DOHH2 (cell line): ENCODE data around the gene DEFB118.

Experiments
- H3F3A ChIP-seq: fragments of 200-600 bp; sonication (generic), shearing (Covaris generic); 2 replicates; pipeline ENCODE4 v1.6.0; 2016; ENCODE audit warnings: antibody characterized with exemption, mild to moderate bottlenecking; ENCODE audit not compliant: control insufficient read depth, insufficient read depth
- H3K27ac ChIP-seq: fragments of 200-600 bp; sonication (generic); 2 replicates; pipeline ENCODE4 v1.5.1; 2014; ENCODE audit warnings: low read depth, mild to moderate bottlenecking, low read length, moderate library complexity
- H3K27me3 ChIP-seq: fragments of 200-600 bp; sonication (generic); 2 replicates; pipeline ENCODE4 v1.6.1; 2014; ENCODE audit warnings: mild to moderate bottlenecking, low read length, mixed read lengths; ENCODE audit not compliant: control insufficient read depth
- H3K36me3 ChIP-seq: fragments of 200-600 bp; sonication (generic); 2 replicates; pipeline ENCODE4 v1.6.1; 2014; ENCODE audit warnings: mild to moderate bottlenecking, low read length, moderate library complexity, mixed read lengths; ENCODE audit not compliant: control insufficient read depth
- H3K4me1 ChIP-seq: fragments of 200-600 bp; sonication (generic); 2 replicates; pipeline ENCODE4 v1.6.1; 2014; ENCODE audit warnings: mild to moderate bottlenecking, low read length, mixed read lengths; ENCODE audit not compliant: control insufficient read depth
- H3K4me2 ChIP-seq: fragments of 200-600 bp; sonication (generic); 2 replicates; pipeline ENCODE4 v1.6.0; 2014; ENCODE audit warnings: mild to moderate bottlenecking, low read length, moderate library complexity
- H3K4me3 ChIP-seq: fragments of 200-600 bp; sonication (generic); 2 replicates; pipeline ENCODE4 v1.5.1; 2014; ENCODE audit warnings: mild to moderate bottlenecking, low read length, mixed read lengths
- H3K79me2 ChIP-seq: fragments of 200-600 bp; sonication (generic); 2 replicates; pipeline ENCODE4 v1.6.1; 2014; ENCODE audit warnings: mild to moderate bottlenecking, low read length, mixed read lengths; ENCODE audit not compliant: control insufficient read depth
- H3K9me2 ChIP-seq: fragments of 200-600 bp; sonication (generic); replicated peaks from 2 replicates; pipeline ENCODE4 v1.6.1; 2014; ENCODE audit warnings: mild to moderate bottlenecking, low read length, mixed read lengths; ENCODE audit not compliant: control insufficient read depth
- H3K9me3 ChIP-seq: fragments of 200-600 bp; sonication (generic); 2 replicates; pipeline ENCODE4 v1.6.1; 2014; ENCODE audit warnings: antibody characterized with exemption, low read length, mixed read lengths; ENCODE audit not compliant: control insufficient read depth, insufficient read depth
- H4K20me1 ChIP-seq: fragments of 200-600 bp; sonication (generic); 2 replicates; pipeline ENCODE4 v1.6.0; 2014; ENCODE audit warnings: low read depth, mild to moderate bottlenecking, antibody characterized with exemption, low read length, moderate library complexity; ENCODE audit not compliant: control insufficient read depth, insufficient read depth
- CTCF ChIP-seq: fragments of 200-600 bp; sonication (generic); IDR thresholded peaks from one replicate; pipeline ENCODE4 v1.5.1; 2014; ENCODE audit warnings: antibody characterized with exemption, mild to moderate bottlenecking, low read depth, low read length; ENCODE audit not compliant: poor library complexity, severe bottlenecking
- EZH2phosphoT487 ChIP-seq: fragments of 200-600 bp; sonication (generic); IDR thresholded peaks from 2 replicates; pipeline ENCODE4 v1.6.1; 2017; ENCODE audit warnings: borderline replicate concordance, mild to moderate bottlenecking, antibody characterized with exemption, low read length, moderate library complexity, mixed read lengths

DEFB118 gene

GRCh38 chr20:31390490-31390889 lies 22.1 kb downstream of the DEFB118 start, which contains the start of gene DEFB119:
Gene DEFB119 (minus strand): TSS chr20:31390590. CDS start chr20:31390483, 107 bp downstream.
- Histone ChIP-seq H3K36me3 (no peaks in the 10 kb centered on the region), H3K4me3 (no peak within 1 kb of the TSS), H3K27ac (no peak within 1 kb of the TSS), H3K4me2 (no peak within 1 kb of the TSS), H4K20me1 (no peaks in the 10 kb centered on the region), H3K9me3 (no peaks in the 10 kb centered on the region), H3K79me2 (no peaks in the 10 kb centered on the region), H3K4me1 (no peaks in the 10 kb centered on the region), H3F3A (no peaks in the 10 kb centered on the region), H3K9me2 (no peaks in the 10 kb centered on the region), H3K27me3 (no peaks in the 10 kb centered on the region)
- TF ChIP-seq CTCF (no peak), EZH2phosphoT487 (no peak)

GRCh38 chr20:31392836-31393235 lies 24.4 kb downstream of the DEFB118 start:
- no peaks in the 10 kb centered on the region for H3K9me2 ChIP-seq
- H3K9me3 ChIP-seq = no peaks in the 10 kb centered on the region
- TF ChIP-seq EZH2phosphoT487 = no peak
- no peak for TF ChIP-seq CTCF
- H3K27me3 ChIP-seq = no peaks in the 10 kb centered on the region
- H3K79me2 ChIP-seq = no peaks in the 10 kb centered on the region
- H3K4me1 ChIP-seq = no peaks in the 10 kb centered on the region
- H3K4me3 ChIP-seq = no peak overlapping the region
- H4K20me1 ChIP-seq = no peaks in the 10 kb centered on the region
- H3K36me3 ChIP-seq = no peaks in the 10 kb centered on the region
- no peak overlapping the region for H3K4me2 ChIP-seq
- no peaks in the 10 kb centered on the region for H3F3A ChIP-seq
- no peak overlapping the region for H3K27ac ChIP-seq

GRCh38 chr20:31394900-31395299 lies 26.5 kb downstream of the DEFB118 start:
- TF ChIP-seq EZH2phosphoT487 = no peak
- no peak for TF ChIP-seq CTCF
- Histone ChIP-seq H3K79me2 (no peaks in the 10 kb centered on the region), H3K9me2 (no peaks in the 10 kb centered on the region), H3K27me3 (no peaks in the 10 kb centered on the region), H3F3A (no peaks in the 10 kb centered on the region), H3K4me2 (no peak overlapping the region), H3K27ac (no peak overlapping the region), H3K9me3 (no peaks in the 10 kb centered on the region), H4K20me1 (no peaks in the 10 kb centered on the region), H3K36me3 (no peaks in the 10 kb centered on the region), H3K4me3 (no peak overlapping the region), H3K4me1 (no peaks in the 10 kb centered on the region)
